ENCODE data around the gene P2RY8.

P2RY8 gene, protein sequence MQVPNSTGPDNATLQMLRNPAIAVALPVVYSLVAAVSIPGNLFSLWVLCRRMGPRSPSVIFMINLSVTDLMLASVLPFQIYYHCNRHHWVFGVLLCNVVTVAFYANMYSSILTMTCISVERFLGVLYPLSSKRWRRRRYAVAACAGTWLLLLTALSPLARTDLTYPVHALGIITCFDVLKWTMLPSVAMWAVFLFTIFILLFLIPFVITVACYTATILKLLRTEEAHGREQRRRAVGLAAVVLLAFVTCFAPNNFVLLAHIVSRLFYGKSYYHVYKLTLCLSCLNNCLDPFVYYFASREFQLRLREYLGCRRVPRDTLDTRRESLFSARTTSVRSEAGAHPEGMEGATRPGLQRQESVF

DNA sequence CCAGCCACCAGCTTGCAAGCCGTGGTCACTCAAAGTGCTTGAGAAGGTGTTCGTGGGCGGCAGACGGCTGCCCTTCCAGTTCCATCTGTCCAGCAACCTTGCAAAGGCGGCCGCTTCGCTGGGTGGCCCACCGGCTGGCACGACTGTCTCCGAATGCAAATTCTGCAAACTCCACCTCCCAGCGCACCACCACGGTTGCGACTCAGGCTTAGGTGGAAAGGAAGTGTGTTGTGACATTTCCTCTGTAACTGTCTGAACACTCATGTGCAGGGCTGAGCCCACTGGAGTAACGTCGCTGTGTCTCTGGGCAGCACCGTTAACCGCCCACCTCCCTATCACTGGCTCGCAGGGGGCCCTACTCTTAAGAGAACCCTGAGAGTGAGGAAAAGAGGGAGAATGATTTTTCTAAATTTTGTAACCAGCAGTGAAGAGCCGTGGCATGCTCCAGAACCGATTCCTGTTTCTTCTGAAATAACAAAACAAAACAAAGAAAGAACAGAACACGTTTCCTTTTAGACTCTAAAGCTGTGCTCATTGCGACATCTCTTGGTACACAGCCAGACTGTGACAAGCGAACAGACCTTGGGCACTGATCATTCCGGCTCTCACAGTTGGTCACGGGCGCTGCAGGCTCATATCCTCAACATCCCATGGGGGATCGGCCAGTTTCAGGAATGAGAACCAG lies at the start of gene P2RY8:
P2RY8 (minus strand) TSS at position 155 of the 685 bp plus-strand sequence. CDS start 70,627 bp downstream, outside the sequence.
- TF ChIP-seq, protein P1, sequence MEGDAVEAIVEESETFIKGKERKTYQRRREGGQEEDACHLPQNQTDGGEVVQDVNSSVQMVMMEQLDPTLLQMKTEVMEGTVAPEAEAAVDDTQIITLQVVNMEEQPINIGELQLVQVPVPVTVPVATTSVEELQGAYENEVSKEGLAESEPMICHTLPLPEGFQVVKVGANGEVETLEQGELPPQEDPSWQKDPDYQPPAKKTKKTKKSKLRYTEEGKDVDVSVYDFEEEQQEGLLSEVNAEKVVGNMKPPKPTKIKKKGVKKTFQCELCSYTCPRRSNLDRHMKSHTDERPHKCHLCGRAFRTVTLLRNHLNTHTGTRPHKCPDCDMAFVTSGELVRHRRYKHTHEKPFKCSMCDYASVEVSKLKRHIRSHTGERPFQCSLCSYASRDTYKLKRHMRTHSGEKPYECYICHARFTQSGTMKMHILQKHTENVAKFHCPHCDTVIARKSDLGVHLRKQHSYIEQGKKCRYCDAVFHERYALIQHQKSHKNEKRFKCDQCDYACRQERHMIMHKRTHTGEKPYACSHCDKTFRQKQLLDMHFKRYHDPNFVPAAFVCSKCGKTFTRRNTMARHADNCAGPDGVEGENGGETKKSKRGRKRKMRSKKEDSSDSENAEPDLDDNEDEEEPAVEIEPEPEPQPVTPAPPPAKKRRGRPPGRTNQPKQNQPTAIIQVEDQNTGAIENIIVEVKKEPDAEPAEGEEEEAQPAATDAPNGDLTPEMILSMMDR (IDR thresholded peaks at IDR 0.05; ENCODE audit: low read depth, low read length): no peak
- DNase-seq (ENCODE audit: extremely low read depth, low read depth): no peak

DNA sequence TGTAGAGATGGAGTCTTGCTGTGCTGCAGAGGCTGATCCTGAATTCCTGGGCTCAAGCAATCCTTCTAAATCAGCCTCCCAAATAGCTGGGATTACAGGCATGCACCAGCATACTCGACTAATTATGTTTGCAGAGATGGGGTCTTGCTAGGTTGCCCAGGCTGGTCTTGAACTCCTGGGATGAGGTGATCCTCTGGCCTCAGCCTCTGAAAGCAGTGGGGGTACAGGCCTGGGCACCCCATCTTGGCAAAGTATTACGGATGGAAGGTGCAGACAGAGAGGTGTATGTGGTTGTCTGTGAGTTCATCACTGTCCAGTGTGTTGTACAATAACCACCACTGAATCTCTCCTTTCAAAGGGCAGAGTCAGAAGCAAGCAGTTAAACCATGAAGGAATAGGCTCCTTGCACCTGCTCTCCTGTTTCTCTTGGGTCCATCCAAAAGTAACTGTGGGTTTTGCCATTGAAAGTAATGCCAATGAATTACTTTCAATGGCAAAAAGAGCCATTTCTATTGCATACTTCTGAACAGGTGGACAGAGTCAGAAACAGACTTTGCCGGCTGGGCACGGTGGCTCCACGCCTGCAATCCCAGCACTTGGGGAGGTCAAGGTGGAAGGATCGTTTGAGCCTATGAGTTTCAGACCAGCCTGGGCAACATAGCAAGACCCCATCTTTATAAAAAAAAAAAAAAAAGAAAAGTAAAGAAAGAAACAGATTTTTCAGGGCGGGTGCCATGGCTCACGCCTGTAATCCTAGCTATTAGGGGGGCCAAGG lies 47.4 kb upstream of the P2RY8 start:
- TF ChIP-seq, protein P1 (IDR thresholded peaks at IDR 0.05; ENCODE audit: low read depth, low read length): no peak
- DNase-seq (ENCODE audit: extremely low read depth, low read depth): no peak

DNA sequence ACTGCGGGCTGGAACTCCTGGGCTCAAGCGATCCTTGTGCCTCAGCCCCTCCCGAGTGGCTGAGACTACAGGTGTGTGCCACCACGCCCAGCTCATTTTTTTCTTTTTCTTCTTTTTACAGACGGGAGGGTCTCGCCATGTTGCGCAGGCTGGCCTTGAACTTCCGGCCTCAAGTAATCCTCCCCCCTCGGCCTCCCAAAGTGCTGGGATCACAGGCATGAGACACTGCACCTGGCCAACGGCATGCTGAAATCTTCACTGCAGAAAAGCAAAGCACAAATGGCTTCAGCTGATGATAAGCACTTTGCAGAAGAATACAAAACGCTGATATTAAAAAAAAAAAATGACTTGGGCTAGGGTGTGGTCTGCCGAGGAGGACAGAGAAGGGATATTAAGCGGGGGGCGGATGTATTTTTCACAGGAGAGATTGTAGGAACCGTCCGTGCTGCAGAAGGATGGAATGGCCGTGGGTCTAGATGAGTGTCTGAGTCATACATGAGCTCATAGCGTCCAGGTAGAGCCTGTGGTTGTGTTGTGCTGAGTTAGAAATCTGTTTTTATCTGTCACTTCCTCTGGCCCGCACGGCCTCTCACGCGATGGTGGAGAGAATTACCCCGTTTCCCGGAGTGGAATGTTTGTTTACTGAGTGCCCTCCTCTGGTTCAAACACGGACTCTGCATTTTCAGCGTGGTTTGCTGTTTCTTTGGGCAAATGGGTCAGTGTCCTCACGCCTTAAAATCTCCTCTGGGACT lies 45.9 kb upstream of the P2RY8 start:
- DNase-seq (ENCODE audit: extremely low read depth, low read depth): no peak
- TF ChIP-seq, protein P1 (IDR thresholded peaks at IDR 0.05; ENCODE audit: low read depth, low read length): no peak

DNA sequence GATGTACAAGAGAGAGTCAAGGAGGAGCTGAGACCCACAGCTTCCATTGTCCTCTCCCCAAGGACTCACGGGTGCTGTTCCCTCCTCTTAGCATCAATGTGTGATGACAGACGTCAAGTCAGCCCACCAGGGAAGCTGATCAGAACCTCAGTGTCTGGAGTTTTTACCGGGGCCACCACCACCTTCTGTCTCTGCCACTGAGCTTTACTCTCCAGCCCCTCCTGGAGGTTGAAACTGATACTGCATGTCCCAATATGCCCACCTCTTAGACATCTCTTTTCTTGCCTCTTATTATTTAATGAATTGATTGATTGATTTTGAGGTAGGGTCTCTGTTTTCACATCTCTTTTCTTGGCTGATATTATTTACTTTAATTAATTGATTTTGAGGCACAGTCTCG lies 44.1 kb upstream of the P2RY8 start:
- DNase-seq (ENCODE audit: extremely low read depth, low read depth): no peak
- TF ChIP-seq, protein P1 (IDR thresholded peaks at IDR 0.05; ENCODE audit: low read depth, low read length): peak; percentile 55

DNA sequence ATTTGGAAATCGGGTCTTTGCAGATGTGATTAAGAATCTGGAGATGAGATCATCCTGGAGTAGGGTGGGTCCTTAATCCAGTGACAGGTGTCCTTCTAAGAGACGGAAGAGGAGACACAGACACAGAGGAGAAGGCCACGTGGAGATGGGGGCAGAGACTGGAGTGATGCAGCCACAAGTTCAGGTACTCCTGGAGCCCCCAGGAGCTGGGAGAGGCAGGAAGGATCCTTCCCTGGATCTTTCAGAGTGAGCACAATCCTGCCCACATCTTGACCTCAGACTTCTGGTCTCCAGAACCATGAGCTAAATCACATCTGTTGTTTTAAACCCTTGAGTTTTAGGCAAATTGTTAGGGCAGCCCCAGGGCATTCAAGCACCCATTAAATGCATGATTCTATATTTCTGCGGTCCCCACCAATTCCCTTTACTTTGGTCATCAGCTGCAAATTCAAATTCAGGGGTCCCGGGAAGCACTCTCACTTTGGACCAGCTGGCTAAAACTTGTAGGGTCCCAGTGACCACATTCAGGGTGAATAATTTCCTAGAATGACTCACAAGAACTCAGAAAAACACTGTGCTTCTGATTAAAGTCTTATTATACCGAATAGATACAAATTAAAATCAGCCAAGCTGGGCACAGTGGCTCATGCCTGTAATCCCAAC lies 41.7 kb upstream of the P2RY8 start:
- no peak for DNase-seq (ENCODE audit: extremely low read depth, low read depth)
- TF ChIP-seq, protein P1 (IDR thresholded peaks at IDR 0.05; ENCODE audit: low read depth, low read length): no peak

DNA sequence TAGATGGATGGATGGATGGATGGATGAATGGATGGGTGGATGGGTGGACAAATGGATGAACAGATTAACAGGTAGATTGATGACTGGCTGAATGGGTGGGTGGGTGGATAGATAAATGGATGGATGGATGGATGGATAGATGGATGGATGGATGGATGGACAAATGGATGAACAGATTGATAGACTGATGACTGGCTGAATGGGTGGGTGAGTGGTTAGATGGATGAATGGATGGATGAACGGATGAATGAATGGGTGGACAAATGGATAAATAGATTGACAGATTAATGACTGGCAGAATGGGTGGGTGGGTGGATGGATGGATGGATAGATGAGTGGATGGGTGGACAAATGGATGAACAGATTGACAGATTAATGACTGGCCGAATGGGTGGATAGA lies 40.9 kb upstream of the P2RY8 start:
- TF ChIP-seq, protein P1 (IDR thresholded peaks at IDR 0.05; ENCODE audit: low read depth, low read length): no peak
- DNase-seq (ENCODE audit: extremely low read depth, low read depth): no peak
